SK-N-SH treated with all-trans-retinoic acid at 6 μM for 48 hours (cell line): Measurements from ENCODE around the gene NAPG.
"Not testable (repeated sequence)": the region's sequence is repeated elsewhere in the genome, so short reads cannot be mapped to it uniquely, and the experiment has no call there.

ENCODE experiments used
- ATAC-seq: fragments of 200-7000 bp; cut with Tn5 transposase; 3 replicates; pipeline ENCODE4 v1.9.1; 2020; ENCODE audit warnings: mild to moderate bottlenecking, moderate library complexity
- ARNTL ChIP-seq: fragments of 450-650 bp; formaldehyde crosslinking; IDR thresholded peaks from 2 replicates; pipeline ENCODE4 v1.5.0; 2020; ENCODE audit warnings: low read depth, mild to moderate bottlenecking, moderate library complexity, borderline replicate concordance
- CSDC2 ChIP-seq: fragments of 250-450 bp; sonication (Bioruptor Pico); IDR thresholded peaks from 2 replicates; pipeline ENCODE4 v1.5.0; 2020; ENCODE audit warnings: mild to moderate bottlenecking, moderate library complexity
- ESRRG ChIP-seq: fragments of 250-450 bp; sonication (Bioruptor Pico); IDR thresholded peaks from 2 replicates; pipeline ENCODE4 v1.6.1; 2021; ENCODE audit warnings: mild to moderate bottlenecking
- GLIS3 ChIP-seq: fragments of 250-450 bp; sonication (Bioruptor Pico); IDR thresholded peaks from 2 replicates; pipeline ENCODE4 v1.5.0; 2020; ENCODE audit warnings: mild to moderate bottlenecking, moderate library complexity
- OSR1 ChIP-seq: fragments of 250-450 bp; sonication (Bioruptor Pico); IDR thresholded peaks from 2 replicates; pipeline ENCODE4 v1.8.0; 2022; ENCODE audit warnings: moderate library complexity, mild to moderate bottlenecking, inconsistent platforms
- RARB ChIP-seq: fragments of 250-450 bp; sonication (Bioruptor Pico); IDR thresholded peaks from 2 replicates; pipeline ENCODE4 v1.8.0; 2021; ENCODE audit warnings: mild to moderate bottlenecking, moderate library complexity
- SNAI2 ChIP-seq: fragments of 250-450 bp; sonication (Bioruptor Pico); IDR thresholded peaks from 2 replicates; pipeline ENCODE4 v1.5.0; 2020; ENCODE audit warnings: mild to moderate bottlenecking, moderate library complexity
- TCF4 ChIP-seq: fragments of 250-450 bp; sonication (Bioruptor Pico); IDR thresholded peaks from 2 replicates; pipeline ENCODE4 v1.8.0; 2021; ENCODE audit warnings: mild to moderate bottlenecking, moderate library complexity, borderline replicate concordance
- TOX ChIP-seq: fragments of 250-450 bp; sonication (Bioruptor Pico); IDR thresholded peaks from 2 replicates; pipeline ENCODE4 v1.8.0; 2021; ENCODE audit warnings: mild to moderate bottlenecking, moderate library complexity, borderline replicate concordance
- ZC3H10 ChIP-seq: fragments of 250-450 bp; sonication (Bioruptor Pico); IDR thresholded peaks from 2 replicates; pipeline ENCODE4 v1.5.1; 2021; ENCODE audit warnings: mild to moderate bottlenecking, moderate library complexity
- ZFP3 ChIP-seq: fragments of 250-450 bp; sonication (Bioruptor Pico); IDR thresholded peaks from 2 replicates; pipeline ENCODE4 v1.5.0; 2020; ENCODE audit warnings: mild to moderate bottlenecking, moderate library complexity
- ZFP30 ChIP-seq: fragments of 450-650 bp; formaldehyde crosslinking; IDR thresholded peaks from 2 replicates; pipeline ENCODE4 v1.5.0; 2022; ENCODE audit warnings: mild to moderate bottlenecking, moderate library complexity
- ZNF565 ChIP-seq: fragments of 450-650 bp; formaldehyde crosslinking; conservative IDR thresholded peaks from 2 replicates; pipeline ENCODE4 v1.5.0; 2020; ENCODE audit warnings: low read depth, mild to moderate bottlenecking, moderate library complexity
- ZNF70 ChIP-seq: fragments of 450-650 bp; formaldehyde crosslinking; IDR thresholded peaks from 2 replicates; pipeline ENCODE4 v1.5.0; 2020; ENCODE audit warnings: mild to moderate bottlenecking, moderate library complexity
- ZNF8 ChIP-seq: fragments of 450-650 bp; formaldehyde crosslinking; IDR thresholded peaks from 2 replicates; pipeline ENCODE4 v1.5.0; 2020; ENCODE audit warnings: mild to moderate bottlenecking, moderate library complexity
- TF ChIP-seq, protein P1 (sequence below): fragments of 250-450 bp; sonication (Bioruptor Pico); IDR thresholded peaks from 2 replicates; pipeline ENCODE4 v1.8.0; 2021; ENCODE audit warnings: low read depth, mild to moderate bottlenecking, moderate library complexity, borderline replicate concordance
- TF ChIP-seq, protein P2 (sequence below): fragments of 250-450 bp; sonication (Bioruptor Pico); IDR thresholded peaks from 2 replicates; pipeline ENCODE4 v1.8.0; 2020; ENCODE audit warnings: mild to moderate bottlenecking, moderate library complexity, borderline replicate concordance
- TF ChIP-seq, protein P3 (sequence below): fragments of 250-450 bp; sonication (Bioruptor Pico); IDR thresholded peaks from 2 replicates; pipeline ENCODE4 v1.5.0; 2020; ENCODE audit warnings: mild to moderate bottlenecking, moderate library complexity
- TF ChIP-seq, protein P4 (sequence below): fragments of 250-450 bp; sonication (Bioruptor Pico); IDR thresholded peaks from 2 replicates; pipeline ENCODE4 v1.5.1; 2021; ENCODE audit warnings: mild to moderate bottlenecking, moderate library complexity

NAPG gene

DNA sequence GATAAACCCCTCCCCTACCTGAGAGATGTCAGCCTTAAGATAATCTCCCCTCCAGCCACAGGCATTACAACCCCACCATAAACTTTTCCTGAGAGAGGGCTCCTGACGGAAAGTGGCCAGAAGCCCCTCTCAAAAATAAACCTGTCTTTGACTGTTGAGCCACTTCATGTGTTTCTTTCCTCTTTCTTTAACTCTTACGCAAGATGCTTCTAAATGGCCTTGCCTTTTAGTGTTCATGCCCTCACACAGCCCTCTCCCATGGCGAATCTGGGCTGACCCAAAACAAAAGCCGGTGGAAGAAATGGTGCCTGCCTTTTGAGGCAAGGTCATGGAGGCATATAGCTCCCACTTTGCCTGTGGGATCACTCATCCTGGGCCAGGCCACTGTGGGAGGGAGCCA is 54.4 kb downstream of the NAPG start (continued):
- TF ChIP-seq CSDC2 (no peak), ZNF8 (CRISPR knock-in tag) (no peak), TCF4 (CRISPR knock-in tag) (no peak), ZFP30 (CRISPR knock-in tag) (no peak)
- TF ChIP-seq, protein P1, sequence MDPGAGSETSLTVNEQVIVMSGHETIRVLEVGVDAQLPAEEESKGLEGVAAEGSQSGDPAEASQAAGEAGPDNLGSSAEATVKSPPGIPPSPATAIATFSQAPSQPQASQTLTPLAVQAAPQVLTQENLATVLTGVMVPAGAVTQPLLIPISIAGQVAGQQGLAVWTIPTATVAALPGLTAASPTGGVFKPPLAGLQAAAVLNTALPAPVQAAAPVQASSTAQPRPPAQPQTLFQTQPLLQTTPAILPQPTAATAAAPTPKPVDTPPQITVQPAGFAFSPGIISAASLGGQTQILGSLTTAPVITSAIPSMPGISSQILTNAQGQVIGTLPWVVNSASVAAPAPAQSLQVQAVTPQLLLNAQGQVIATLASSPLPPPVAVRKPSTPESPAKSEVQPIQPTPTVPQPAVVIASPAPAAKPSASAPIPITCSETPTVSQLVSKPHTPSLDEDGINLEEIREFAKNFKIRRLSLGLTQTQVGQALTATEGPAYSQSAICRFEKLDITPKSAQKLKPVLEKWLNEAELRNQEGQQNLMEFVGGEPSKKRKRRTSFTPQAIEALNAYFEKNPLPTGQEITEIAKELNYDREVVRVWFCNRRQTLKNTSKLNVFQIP (CRISPR knock-in tag): no peak

DNA sequence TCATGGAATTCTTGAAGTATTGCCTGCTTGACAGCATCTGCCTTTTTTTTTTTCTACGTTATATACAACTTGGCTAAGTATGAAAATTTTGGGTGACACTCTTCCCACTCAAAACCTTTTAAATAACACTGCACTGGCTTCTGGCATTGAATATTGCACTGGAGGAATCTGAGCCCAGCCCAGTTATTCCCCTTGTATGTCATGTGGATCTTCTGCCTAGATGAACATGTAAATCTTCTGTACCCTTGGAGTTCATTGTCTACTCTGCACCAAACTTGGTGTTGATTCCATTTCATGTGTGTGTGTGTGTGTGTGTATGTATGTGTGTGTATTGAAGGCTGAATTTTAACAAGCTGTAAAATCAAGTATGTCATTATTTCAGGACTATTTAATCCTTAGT is 59.4 kb downstream of the NAPG start:
- no peak for TF ChIP-seq ZFP3 (CRISPR knock-in tag)
- TF ChIP-seq, protein P2, sequence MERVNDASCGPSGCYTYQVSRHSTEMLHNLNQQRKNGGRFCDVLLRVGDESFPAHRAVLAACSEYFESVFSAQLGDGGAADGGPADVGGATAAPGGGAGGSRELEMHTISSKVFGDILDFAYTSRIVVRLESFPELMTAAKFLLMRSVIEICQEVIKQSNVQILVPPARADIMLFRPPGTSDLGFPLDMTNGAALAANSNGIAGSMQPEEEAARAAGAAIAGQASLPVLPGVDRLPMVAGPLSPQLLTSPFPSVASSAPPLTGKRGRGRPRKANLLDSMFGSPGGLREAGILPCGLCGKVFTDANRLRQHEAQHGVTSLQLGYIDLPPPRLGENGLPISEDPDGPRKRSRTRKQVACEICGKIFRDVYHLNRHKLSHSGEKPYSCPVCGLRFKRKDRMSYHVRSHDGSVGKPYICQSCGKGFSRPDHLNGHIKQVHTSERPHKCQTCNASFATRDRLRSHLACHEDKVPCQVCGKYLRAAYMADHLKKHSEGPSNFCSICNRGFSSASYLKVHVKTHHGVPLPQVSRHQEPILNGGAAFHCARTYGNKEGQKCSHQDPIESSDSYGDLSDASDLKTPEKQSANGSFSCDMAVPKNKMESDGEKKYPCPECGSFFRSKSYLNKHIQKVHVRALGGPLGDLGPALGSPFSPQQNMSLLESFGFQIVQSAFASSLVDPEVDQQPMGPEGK: no peak
- no peak for TF ChIP-seq GLIS3 (CRISPR knock-in tag)
- ATAC-seq: no peak

DNA sequence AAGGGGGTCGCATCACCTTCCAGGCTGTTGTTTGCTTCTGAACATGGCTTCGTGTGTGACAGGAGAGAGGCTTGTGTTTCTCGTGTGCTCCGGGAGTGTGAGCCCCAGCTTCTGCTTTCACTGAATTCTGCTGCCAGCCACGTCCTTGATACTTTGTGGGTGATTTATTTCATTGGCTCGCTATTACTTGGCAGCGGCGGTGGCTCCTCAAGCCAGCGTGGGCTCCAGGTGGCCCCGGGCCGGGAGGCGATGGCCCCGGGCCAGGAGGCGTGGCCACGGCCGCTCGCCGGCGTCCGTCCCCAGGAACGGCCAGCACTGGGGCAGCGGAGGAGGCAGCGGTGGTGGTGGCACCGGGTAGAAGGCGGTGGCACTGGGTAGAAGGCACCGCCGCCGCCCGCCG is 63.1 kb downstream of the NAPG start:
- TF ChIP-seq OSR1 (CRISPR knock-in tag) (no peak), ZNF70 (CRISPR knock-in tag) (no peak), SNAI2 (CRISPR knock-in tag) (no peak)
- peak; percentile 61 for ATAC-seq

DNA sequence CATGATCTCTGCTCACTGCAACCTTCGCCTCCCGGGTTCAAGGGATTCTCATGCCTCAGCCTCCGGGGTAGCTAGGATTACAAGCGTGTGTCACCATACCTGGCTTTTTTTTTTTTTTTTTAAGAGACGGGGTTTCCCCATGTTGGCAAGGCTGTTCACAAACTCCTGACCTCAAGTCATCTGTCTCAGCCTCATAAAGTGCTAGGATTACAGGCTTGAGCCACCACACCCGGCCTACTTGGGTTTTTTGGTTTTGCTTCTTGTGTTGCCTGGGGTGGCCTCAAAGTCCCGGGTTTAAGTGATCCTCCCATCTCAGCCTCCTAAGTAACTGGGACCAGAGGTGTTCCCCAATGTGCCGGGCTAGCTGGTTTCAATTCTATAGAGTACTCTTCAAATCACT is 64.6 kb downstream of the NAPG start:
- TF ChIP-seq RARB (CRISPR knock-in tag): no peak
- no peak for TF ChIP-seq ESRRG (CRISPR knock-in tag)
- no peak for TF ChIP-seq ZFP3 (CRISPR knock-in tag)
- no peak for TF ChIP-seq ZC3H10 (CRISPR knock-in tag)
- TF ChIP-seq, protein P3, sequence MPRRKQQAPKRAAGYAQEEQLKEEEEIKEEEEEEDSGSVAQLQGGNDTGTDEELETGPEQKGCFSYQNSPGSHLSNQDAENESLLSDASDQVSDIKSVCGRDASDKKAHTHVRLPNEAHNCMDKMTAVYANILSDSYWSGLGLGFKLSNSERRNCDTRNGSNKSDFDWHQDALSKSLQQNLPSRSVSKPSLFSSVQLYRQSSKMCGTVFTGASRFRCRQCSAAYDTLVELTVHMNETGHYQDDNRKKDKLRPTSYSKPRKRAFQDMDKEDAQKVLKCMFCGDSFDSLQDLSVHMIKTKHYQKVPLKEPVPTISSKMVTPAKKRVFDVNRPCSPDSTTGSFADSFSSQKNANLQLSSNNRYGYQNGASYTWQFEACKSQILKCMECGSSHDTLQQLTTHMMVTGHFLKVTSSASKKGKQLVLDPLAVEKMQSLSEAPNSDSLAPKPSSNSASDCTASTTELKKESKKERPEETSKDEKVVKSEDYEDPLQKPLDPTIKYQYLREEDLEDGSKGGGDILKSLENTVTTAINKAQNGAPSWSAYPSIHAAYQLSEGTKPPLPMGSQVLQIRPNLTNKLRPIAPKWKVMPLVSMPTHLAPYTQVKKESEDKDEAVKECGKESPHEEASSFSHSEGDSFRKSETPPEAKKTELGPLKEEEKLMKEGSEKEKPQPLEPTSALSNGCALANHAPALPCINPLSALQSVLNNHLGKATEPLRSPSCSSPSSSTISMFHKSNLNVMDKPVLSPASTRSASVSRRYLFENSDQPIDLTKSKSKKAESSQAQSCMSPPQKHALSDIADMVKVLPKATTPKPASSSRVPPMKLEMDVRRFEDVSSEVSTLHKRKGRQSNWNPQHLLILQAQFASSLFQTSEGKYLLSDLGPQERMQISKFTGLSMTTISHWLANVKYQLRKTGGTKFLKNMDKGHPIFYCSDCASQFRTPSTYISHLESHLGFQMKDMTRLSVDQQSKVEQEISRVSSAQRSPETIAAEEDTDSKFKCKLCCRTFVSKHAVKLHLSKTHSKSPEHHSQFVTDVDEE (CRISPR knock-in tag): no peak
- TF ChIP-seq, protein P4, sequence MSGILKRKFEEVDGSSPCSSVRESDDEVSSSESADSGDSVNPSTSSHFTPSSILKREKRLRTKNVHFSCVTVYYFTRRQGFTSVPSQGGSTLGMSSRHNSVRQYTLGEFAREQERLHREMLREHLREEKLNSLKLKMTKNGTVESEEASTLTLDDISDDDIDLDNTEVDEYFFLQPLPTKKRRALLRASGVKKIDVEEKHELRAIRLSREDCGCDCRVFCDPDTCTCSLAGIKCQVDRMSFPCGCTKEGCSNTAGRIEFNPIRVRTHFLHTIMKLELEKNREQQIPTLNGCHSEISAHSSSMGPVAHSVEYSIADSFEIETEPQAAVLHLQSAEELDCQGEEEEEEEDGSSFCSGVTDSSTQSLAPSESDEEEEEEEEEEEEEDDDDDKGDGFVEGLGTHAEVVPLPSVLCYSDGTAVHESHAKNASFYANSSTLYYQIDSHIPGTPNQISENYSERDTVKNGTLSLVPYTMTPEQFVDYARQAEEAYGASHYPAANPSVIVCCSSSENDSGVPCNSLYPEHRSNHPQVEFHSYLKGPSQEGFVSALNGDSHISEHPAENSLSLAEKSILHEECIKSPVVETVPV (CRISPR knock-in tag): no peak
- no peak for ATAC-seq

DNA sequence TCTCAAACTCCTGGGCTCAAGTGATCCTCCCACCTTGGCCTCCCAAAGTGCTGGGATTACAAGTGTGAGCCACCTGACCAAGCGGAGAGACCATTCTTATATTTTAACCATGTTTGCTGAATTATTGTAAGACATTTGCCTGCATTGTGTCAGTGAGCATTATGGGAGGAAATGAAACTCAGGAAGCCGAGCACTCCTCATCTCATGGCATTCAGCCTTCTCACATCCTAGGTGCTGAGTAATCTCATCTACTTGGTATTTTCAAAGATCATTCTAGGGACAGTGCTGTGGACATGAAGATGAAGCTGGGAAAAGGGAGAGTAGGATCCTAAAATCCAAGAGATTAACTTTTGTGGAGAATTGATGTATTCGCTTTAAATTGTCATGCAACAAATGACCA is 66.1 kb downstream of the NAPG start:
- no peak for ATAC-seq
- TF ChIP-seq OSR1 (CRISPR knock-in tag) (no peak), ARNTL (CRISPR knock-in tag) (no peak), ZC3H10 (CRISPR knock-in tag) (no peak), TOX (CRISPR knock-in tag) (no peak), GLIS3 (CRISPR knock-in tag) (no peak), SNAI2 (CRISPR knock-in tag) (no peak), ZNF565 (CRISPR knock-in tag) (no peak)
- TF ChIP-seq, protein P2: no peak
- TF ChIP-seq, protein P4 (CRISPR knock-in tag): no peak
- TF ChIP-seq, protein P3 (CRISPR knock-in tag): no peak

DNA sequence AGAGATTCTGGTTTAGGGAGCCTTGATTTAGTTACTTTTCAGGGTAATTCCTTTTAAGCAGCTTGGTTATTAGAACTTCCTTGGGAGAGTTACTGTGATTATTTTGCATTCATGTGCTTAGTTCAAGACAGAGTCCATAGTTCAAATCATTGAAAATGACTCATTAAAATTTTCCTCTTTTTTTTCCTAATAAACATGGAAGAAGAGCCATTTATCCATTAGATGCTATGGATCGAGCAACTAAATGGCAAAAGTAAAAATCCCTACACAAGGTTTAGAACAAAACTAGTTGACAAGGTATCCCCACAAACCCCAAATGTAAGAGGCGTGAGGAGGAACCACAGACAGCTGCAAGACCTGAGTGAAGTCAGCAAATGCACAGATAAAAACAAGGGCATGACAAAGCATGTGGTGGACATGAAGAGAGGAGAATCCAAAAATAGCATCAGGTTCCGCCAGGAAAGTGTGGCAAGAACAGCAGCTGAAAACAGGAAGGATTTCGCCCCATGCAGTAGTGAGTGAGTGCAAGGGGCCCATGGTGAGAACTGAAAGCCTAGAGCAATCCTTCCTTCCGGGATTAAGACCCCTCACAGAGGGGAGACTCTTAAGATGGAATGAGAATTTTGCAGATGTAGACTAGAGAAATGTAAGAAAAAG is 67.7 kb downstream of the NAPG start:
- not testable (repeated sequence) for ATAC-seq
